Right ventricle myocardium superior (tissue), 1 donor: ENCODE results near the gene SLC29A3. TPM values are rescaled to one million over a fixed set of nuclear protein-coding genes. Genes with fewer than 3 reads are reported as not detected.
A peak's percentile ranks its signal among the peaks of the same experiment; 100 is the strongest.

Experiments used
- ATAC-seq: fragments of 200-7000 bp; cut with Tn5 transposase; one replicate; pipeline ENCODE4 v1.9.1; 2020; ENCODE audit warnings: mild to moderate bottlenecking; ENCODE audit not compliant: poor library complexity
- DNase-seq: peaks from one replicate; pipeline ENCODE4 v3.0.0-alpha.2; 2020
- intact Hi-C: fragments of 100-400 bp; cut with DNase I; formaldehyde crosslinking; loops from one replicate; pipeline ENCODE4 v1.11.2; 2022
- total RNA-seq: library from RNA; stranded (reverse); fragmentation: NEBNext Ultra II Directional; extraction: Animal tissue kit (Norgen Biotek cat#: 25700); gene quantifications from one replicate; pipeline ENCODE4 v1.2.1, GENCODE V29; 2021
- donor health status: DM: no; HTN: yes; CAD: no; lungs with severe emphysema.

Gene SLC29A3
- total RNA-seq, 1 donor from 2014 or later: 1.8 TPM

- intact Hi-C loops: loop anchor here (5.0 kb wide), 1 partner anchor 74 kb away; no protein-coding TSS in a partner anchor
- no peak for DNase-seq
- ATAC-seq: no peak
Measured at GRCh38 chr10:71281646-71282322, 37.3 kb upstream of the SLC29A3 start.

- intact Hi-C loops: loop anchor here (5.0 kb wide), 1 partner anchor 75 kb away; no protein-coding TSS in a partner anchor
- ATAC-seq (no peak), DNase-seq (no peak)
Measured at GRCh38 chr10:71282323-71282680, 36.8 kb upstream of the SLC29A3 start.

- intact Hi-C loops: loop anchor here (5.0 kb wide), 1 partner anchor 76 kb away; no protein-coding TSS in a partner anchor
- DNase-seq (no peak), ATAC-seq (no peak)
Measured at GRCh38 chr10:71283410-71283809, 35.6 kb upstream of the SLC29A3 start.

- intact Hi-C loops: loop anchor here (5.0 kb wide), 1 partner anchor 77 kb away; no protein-coding TSS in a partner anchor
- ATAC-seq: no peak
- DNase-seq: no peak
Measured at GRCh38 chr10:71283876-71284275, 35.2 kb upstream of the SLC29A3 start.

- DNase-seq (no peak), ATAC-seq (no peak)
- intact Hi-C loops: loop anchor here (5.0 kb wide), 2 partner anchors 77 to 377 kb away; no protein-coding TSS in a partner anchor
Measured at GRCh38 chr10:71284544-71285179, 34.4 kb upstream of the SLC29A3 start.

- intact Hi-C loops: loop anchor here (5.0 kb wide), 1 partner anchor 378 kb away; no protein-coding TSS in a partner anchor
- ATAC-seq: peak; percentile 81
- DNase-seq: no peak
Measured at GRCh38 chr10:71285180-71285545, 33.9 kb upstream of the SLC29A3 start.

GRCh38 chr10:71285986-71286385, 33.1 kb upstream of the SLC29A3 start:
- ATAC-seq: no peak
- no peak for DNase-seq
- intact Hi-C loops: loop anchor here (5.0 kb wide), 1 partner anchor 379 kb away; no protein-coding TSS in a partner anchor

- DNase-seq (no peak), ATAC-seq (no peak)
- intact Hi-C loops: loop anchor here (5.0 kb wide), 1 partner anchor 379 kb away; no protein-coding TSS in a partner anchor
Measured at GRCh38 chr10:71286521-71287294, 32.4 kb upstream of the SLC29A3 start.

GRCh38 chr10:71287456-71287855, 31.6 kb upstream of the SLC29A3 start:
- intact Hi-C loops: loop anchor here (5.0 kb wide), 1 partner anchor 380 kb away; no protein-coding TSS in a partner anchor
- ATAC-seq (no peak), DNase-seq (peak; percentile 32)

- peak; percentile 34 for DNase-seq
- intact Hi-C loops: loop anchor here (5.0 kb wide), 1 partner anchor 381 kb away; no protein-coding TSS in a partner anchor
- ATAC-seq: no peak
Measured at GRCh38 chr10:71288461-71288860, 30.6 kb upstream of the SLC29A3 start.

- intact Hi-C loops: loop anchor here (5.0 kb wide), 1 partner anchor 382 kb away; no protein-coding TSS in a partner anchor
- ATAC-seq (no peak), DNase-seq (peak; percentile 46)
Measured at GRCh38 chr10:71289421-71290130, 29.5 kb upstream of the SLC29A3 start.

- intact Hi-C loops: no loop called here
- ATAC-seq (no peak), DNase-seq (no peak)
Measured at GRCh38 chr10:71290331-71290730, 28.7 kb upstream of the SLC29A3 start.

GRCh38 chr10:71290806-71291527, 28.1 kb upstream of the SLC29A3 start:
- intact Hi-C loops: no loop called here
- DNase-seq: peak; percentile 26
- ATAC-seq: no peak

GRCh38 chr10:71291528-71291900, 27.5 kb upstream of the SLC29A3 start:
- ATAC-seq (no peak), DNase-seq (peak; percentile 20)
- intact Hi-C loops: no loop called here

- peak; percentile 31 for DNase-seq
- intact Hi-C loops: no loop called here
Measured at GRCh38 chr10:71292624-71293445, 26.2 kb upstream of the SLC29A3 start.

GRCh38 chr10:71293446-71294084, 25.5 kb upstream of the SLC29A3 start:
- intact Hi-C loops: no loop called here
- ATAC-seq: no peak
- DNase-seq: peak; percentile 31

More at GRCh38 chr10:71292624-71293445, 26.2 kb upstream of the SLC29A3 start:
- no peak for ATAC-seq
